ENCODE measurements around the gene TMED3.

- TF ChIP-seq CTCF (IDR thresholded peaks at IDR 0.05): no peak
- TF ChIP-seq POLR2A (IDR thresholded peaks at IDR 0.05): no peak
Measured at GRCh38 chr15:79357566-79357965, 46.7 kb downstream of the TMED3 start.
